H1 (cell line): ENCODE data around the gene ZGRF1. TPM values are rescaled to one million over a fixed set of nuclear protein-coding genes. Genes with fewer than 3 reads are reported as not detected.
A peak's percentile ranks its signal among the peaks of the same experiment; 100 is the strongest.

Experiments used
- CTCF ChIA-PET: fragments of 300-600 bp; sonication (Branson Sonifier 250); formaldehyde crosslinking; loops from one replicate; lab custom pipeline; 2021; ENCODE audit not compliant: partially characterized antibody; lab: Charles Lee
- POLR2A ChIA-PET: fragments of 300-600 bp; sonication (Branson Sonifier 250); formaldehyde crosslinking; loops from one replicate; lab custom pipeline; 2021; ENCODE audit warnings: inconsistent platforms; ENCODE audit not compliant: partially characterized antibody; lab: Charles Lee
- DNase-seq, 2 experiments: peaks; one replicate each; pipeline versions ENCODE4 v3.0.0 to v3.0.0-alpha.2; 2010 to 2022; ENCODE audit warnings: low spot score in 2 of 2, low read depth in 1 of 2, mixed read lengths in 1 of 2
- FAIRE-seq: peaks from 2 replicates; lab custom pipeline; 2011; peaks lifted over from hg19 to GRCh38; lab: Jason Lieb, UNC
- H2AFZ ChIP-seq: 2 replicates; pipeline ENCODE4 v1.8.1; 2012; ENCODE audit warnings: low read length, inconsistent platforms
- H2AK5ac ChIP-seq: 2 replicates; pipeline ENCODE4 v1.6.1; 2013; ENCODE audit warnings: low read depth, low read length
- H2BK120ac ChIP-seq: replicated peaks from 2 replicates; pipeline ENCODE3; 2013; ENCODE audit warnings: low read depth, low read length, inconsistent platforms
- H2BK12ac ChIP-seq: 2 replicates; pipeline ENCODE4 v1.6.1; 2013; ENCODE audit warnings: low read depth, low read length
- H2BK15ac ChIP-seq: 2 replicates; pipeline ENCODE4 v1.6.1; 2013; ENCODE audit warnings: low read length
- H2BK20ac ChIP-seq: 2 replicates; pipeline ENCODE4 v1.6.1; 2013; ENCODE audit warnings: low read length
- H2BK5ac ChIP-seq: 2 replicates; pipeline ENCODE4 v1.6.1; 2013; ENCODE audit warnings: low read depth, low read length
- H3K14ac ChIP-seq: 2 replicates; pipeline ENCODE4 v1.6.1; 2013; ENCODE audit warnings: inconsistent platforms; ENCODE audit not compliant: insufficient read length
- H3K18ac ChIP-seq: 2 replicates; pipeline ENCODE4 v1.6.1; 2013; ENCODE audit warnings: low read length; ENCODE audit errors: extremely low read depth
- H3K23ac ChIP-seq: 2 replicates; pipeline ENCODE4 v1.6.1; 2013; ENCODE audit warnings: inconsistent platforms; ENCODE audit not compliant: insufficient read length
- H3K23me2 ChIP-seq: 2 replicates; pipeline ENCODE4 v1.6.1; 2013; ENCODE audit warnings: low read depth, low read length
- H3K27ac ChIP-seq: 2 replicates; pipeline ENCODE4 v1.6.1; 2011; ENCODE audit warnings: low read depth, low read length, inconsistent platforms
- H3K27me3 ChIP-seq, 4 experiments: replicated peaks in 1 of 4; 1 replicate in 1 of 4; 2 replicates in 3 of 4; pipeline versions ENCODE4 v1.6.1 to v1.8.1; 2011 to 2013; ENCODE audit warnings: low read length in 3 of 4, mild to moderate bottlenecking in 3 of 4, inconsistent platforms in 2 of 4, mixed read lengths in 2 of 4, moderate library complexity in 1 of 4; ENCODE audit not compliant: control insufficient read depth in 3 of 4, insufficient read depth in 3 of 4; ENCODE audit errors: extremely low read depth in 1 of 4
- H3K36me3 ChIP-seq, 4 experiments: 2 replicates each; pipeline versions ENCODE4 v1.6.1 to v1.8.1; 2011 to 2013; ENCODE audit warnings: mild to moderate bottlenecking in 4 of 4, low read length in 3 of 4, moderate library complexity in 2 of 4, control low read depth in 1 of 4, inconsistent platforms in 1 of 4; ENCODE audit not compliant: insufficient read depth in 4 of 4, control insufficient read depth in 2 of 4
- H3K4ac ChIP-seq: replicated peaks from 2 replicates; pipeline ENCODE3; 2013; ENCODE audit warnings: low read length, low read depth, mixed read lengths, inconsistent platforms; ENCODE audit not compliant: insufficient read length
- H3K4me1 ChIP-seq, 4 experiments: replicated peaks in 1 of 4; 1 replicate in 1 of 4; 2 replicates in 3 of 4; pipeline versions ENCODE4 v1.6.1 to v1.8.1; 2011 to 2013; ENCODE audit warnings: low read length in 3 of 4, inconsistent platforms in 2 of 4, mixed read lengths in 1 of 4; ENCODE audit not compliant: insufficient read depth in 4 of 4, control insufficient read depth in 3 of 4
- H3K4me2 ChIP-seq, 2 experiments: 2 replicates each; pipeline versions ENCODE4 v1.6.1 to v1.8.1; 2011 to 2013; ENCODE audit warnings: low read depth in 2 of 2, low read length in 2 of 2, control low read depth in 1 of 2, inconsistent platforms in 1 of 2, mild to moderate bottlenecking in 1 of 2; ENCODE audit not compliant: insufficient read depth in 1 of 2
- H3K4me3 ChIP-seq, 4 experiments: fragments of 200-600, 300-600 bp in 1 of 4; sonication (generic), shearing (Covaris generic), sonication (Bioruptor Twin) in 1 of 4; 2 replicates each; pipeline versions ENCODE4 v1.5.1 to v1.8.1; 2011 to 2016; ENCODE audit warnings: low read length in 4 of 4, low read depth in 3 of 4, control low read depth in 2 of 4, inconsistent platforms in 2 of 4, mild to moderate bottlenecking in 2 of 4, mixed read lengths in 1 of 4, moderate library complexity in 1 of 4; ENCODE audit not compliant: insufficient read depth in 2 of 4; ENCODE audit errors: extremely low read depth in 1 of 4
- H3K56ac ChIP-seq: replicated peaks from 2 replicates; pipeline ENCODE3; 2013; ENCODE audit warnings: low read depth, mild to moderate bottlenecking, mixed read lengths, low read length, inconsistent platforms; ENCODE audit not compliant: insufficient read length
- H3K79me1 ChIP-seq: 2 replicates; pipeline ENCODE4 v1.6.1; 2013; ENCODE audit warnings: low read depth, low read length, control low read depth
- H3K79me2 ChIP-seq, 2 experiments: 2 replicates each; pipeline versions ENCODE4 v1.6.1 to v1.8.1; 2012 to 2013; ENCODE audit warnings: low read length in 2 of 2, mild to moderate bottlenecking in 2 of 2, inconsistent platforms in 1 of 2; ENCODE audit not compliant: insufficient read depth in 2 of 2, control insufficient read depth in 1 of 2
- H3K9ac ChIP-seq, 4 experiments: replicated peaks in 1 of 4; 1 replicate in 1 of 4; 2 replicates in 3 of 4; pipeline versions ENCODE4 v1.6.1 to v1.8.1; 2011 to 2013; ENCODE audit warnings: low read depth in 3 of 4, low read length in 3 of 4, control low read depth in 2 of 4, mild to moderate bottlenecking in 2 of 4, moderate library complexity in 2 of 4, inconsistent platforms in 1 of 4; ENCODE audit errors: extremely low read depth in 1 of 4
- H3K9me3 ChIP-seq, 2 experiments: 2 replicates each; pipeline versions ENCODE4 v1.6.1 to v1.8.1; 2012 to 2013; ENCODE audit warnings: mild to moderate bottlenecking in 2 of 2, moderate library complexity in 2 of 2, control low read depth in 1 of 2, inconsistent platforms in 1 of 2, low read depth in 1 of 2, low read length in 1 of 2, mixed read lengths in 1 of 2; ENCODE audit not compliant: insufficient read depth in 2 of 2
- H4K20me1 ChIP-seq, 2 experiments: replicated peaks in 1 of 2; 2 replicates each; pipeline versions ENCODE3 to v1.8.1; 2011 to 2013; ENCODE audit warnings: inconsistent platforms in 2 of 2, low read length in 2 of 2, mild to moderate bottlenecking in 1 of 2; ENCODE audit not compliant: insufficient read depth in 2 of 2, control insufficient read depth in 1 of 2
- H4K5ac ChIP-seq: 2 replicates; pipeline ENCODE4 v1.6.1; 2013; ENCODE audit warnings: low read length, low read depth, mixed read lengths, inconsistent platforms; ENCODE audit not compliant: insufficient read length
- H4K8ac ChIP-seq: 2 replicates; pipeline ENCODE4 v1.8.0; 2013; ENCODE audit warnings: mild to moderate bottlenecking, moderate library complexity, low read length, inconsistent platforms; ENCODE audit not compliant: insufficient read depth; ENCODE audit errors: extremely low read depth
- H4K91ac ChIP-seq: replicated peaks from 2 replicates; pipeline ENCODE3; 2013; ENCODE audit warnings: low read length, mixed read lengths, inconsistent platforms; ENCODE audit not compliant: insufficient read length
- BCL11A ChIP-seq, 2 experiments: IDR thresholded peaks; one replicate each; pipeline ENCODE4 v1.6.1; 2011; ENCODE audit warnings: low read depth in 2 of 2, low read length in 2 of 2, mild to moderate bottlenecking in 2 of 2
- CHD1 ChIP-seq: IDR thresholded peaks from 2 replicates; pipeline ENCODE4 v1.6.1; 2012; ENCODE audit warnings: low read depth, low read length, improper control_type of control experiment
- CHD2 ChIP-seq: IDR thresholded peaks from 2 replicates; pipeline ENCODE4 v1.6.1; 2012; ENCODE audit warnings: low read length, improper control_type of control experiment
- EP300 ChIP-seq, 2 experiments: IDR thresholded peaks; 1 replicate in 1 of 2; 2 replicates in 1 of 2; pipeline ENCODE4 v1.6.1; 2011 to 2012; ENCODE audit warnings: low read depth in 2 of 2, low read length in 2 of 2, mild to moderate bottlenecking in 2 of 2, borderline replicate concordance in 1 of 2, inconsistent platforms in 1 of 2, moderate library complexity in 1 of 2
- EZH2 ChIP-seq: fragments of 200-600 bp; sonication (generic); IDR thresholded peaks from 2 replicates; pipeline ENCODE4 v1.7.1; 2012; ENCODE audit warnings: low read depth, mild to moderate bottlenecking, moderate library complexity, low read length, inconsistent platforms; ENCODE audit not compliant: severe bottlenecking
- KDM1A ChIP-seq: fragments of 200-600, 300-600 bp; sonication (generic); IDR thresholded peaks from 2 replicates; pipeline ENCODE4 v1.7.1; 2016; ENCODE audit warnings: mild to moderate bottlenecking, low read length, borderline replicate concordance
- MAX ChIP-seq: IDR thresholded peaks from 2 replicates; pipeline ENCODE4 v1.6.1; 2012; ENCODE audit warnings: inconsistent platforms
- NANOG ChIP-seq: IDR thresholded peaks from 2 replicates; pipeline ENCODE4 v1.6.1; 2011; ENCODE audit warnings: low read length, low read depth, mild to moderate bottlenecking, inconsistent platforms; ENCODE audit not compliant: insufficient read depth, poor library complexity, severe bottlenecking
- SP4 ChIP-seq: IDR thresholded peaks from 2 replicates; pipeline ENCODE4 v1.6.1; 2012; ENCODE audit warnings: low read length, inconsistent platforms
- USF2 ChIP-seq: IDR thresholded peaks from 2 replicates; pipeline ENCODE4 v1.6.1; 2011; ENCODE audit warnings: low read length, improper control_type of control experiment
- YY1 ChIP-seq: IDR thresholded peaks from 2 replicates; pipeline ENCODE4 v1.6.1; 2011; ENCODE audit warnings: low read depth, mild to moderate bottlenecking, low read length
- WGBS, 2 experiments: shearing (Covaris generic) in 1 of 2; methylation state at CpG; one replicate each; pipeline versions ENCODE4 v1.1.6 to v1.1.7; 2013 to 2015; ENCODE audit warnings: low lambda C conversion rate in 2 of 2, mixed read lengths in 2 of 2, inconsistent platforms in 1 of 2, low coverage in 1 of 2, missing lambda C conversion rate in 1 of 2; ENCODE audit not compliant: insufficient replicate concordance in 2 of 2, insufficient coverage in 1 of 2, insufficient read length in 1 of 2; ENCODE audit errors: extremely low coverage in 1 of 2, missing lambda C conversion rate in 1 of 2; 5-methylcytosine and 5-hydroxymethylcytosine counted together
- polyA plus RNA-seq, 7 experiments: library from polyadenylated mRNA; depleted of rRNA in 3 of 7; stranded (reverse) in 5 of 7; unstranded in 2 of 7; fragments of >200 nt in 5 of 7; fragments of 200-250 nt in 2 of 7; gene quantifications; 1 replicate in 5 of 7; 2 replicates in 1 of 7; 4 replicates in 1 of 7; pipeline versions ENCODE4 v1.2.1 to v1.2.3, GENCODE V29; 2011 to 2013; ENCODE audit warnings: missing spikeins in 2 of 7, mixed read lengths in 2 of 7
- total RNA-seq: library from RNA; stranded (reverse); fragmentation: NEBNext Ultra II Directional; extraction: Animal tissue kit (Norgen Biotek cat#: 25700); gene quantifications from 2 replicates; pipeline ENCODE4 v1.2.1, GENCODE V29; 2021

ZGRF1 gene
- total and polyA plus RNA-seq, 2 of the 8 experiments (the other 6 are each of a cell fraction or from before 2014, with no cell fraction given), result 12.0 to 44.6 TPM

- no peak for FAIRE-seq
- Histone ChIP-seq H3K9me3 (no peaks in the 10 kb centered on the region), H3K79me2 (no peaks in the 10 kb centered on the region), H2BK120ac (no peak overlapping the region), H2AFZ (no peak overlapping the region), H3K36me3 (peaks cover 0 to 4% (median 0%) of the 10 kb centered on the region in 4 experiments; a peak in 1 of 8 replicates), H3K14ac (no peak overlapping the region), H3K4me3 (peak overlapping the region; percentile 30 to 59 (median 36); a peak in 7 of 8 replicates), H4K20me1 (peaks cover 5 to 30% of the 10 kb centered on the region in 2 experiments), H2BK20ac (no peak overlapping the region), H3K23me2 (peaks cover 18% of the 10 kb centered on the region; the same call in 1 of the 2 replicates), H3K4ac (no peak overlapping the region), H3K79me1 (no peaks in the 10 kb centered on the region), H3K4me1 (peaks cover 9 to 32% (median 18%) of the 10 kb centered on the region in 4 experiments), H3K27ac (no peak overlapping the region), H2BK12ac (no peak overlapping the region; the same call in 1 of the 2 replicates), H4K8ac (0 out of 2 replicates have a peak overlapping the region, but pooled peaks have one; percentile 16), H4K91ac (no peak overlapping the region), H3K56ac (no peak overlapping the region), H3K4me2 (peak overlapping the region; percentile 90 to 96), H2BK5ac (no peak overlapping the region; the same call in 1 of the 2 replicates), H2AK5ac (no peak overlapping the region), H3K18ac (no peak overlapping the region; the same call in 1 of the 2 replicates), H4K5ac (no peak overlapping the region), H3K9ac (no peak overlapping the region), H3K27me3 (peaks cover 87 to 100% (median 95%) of the 10 kb centered on the region in 4 experiments), H3K23ac (no peak overlapping the region), H2BK15ac (no peak overlapping the region)
- POLR2A ChIA-PET, result interaction anchor here (1.4 kb wide), 1 partner anchor 8 kb away, joined by 4 read pairs; no protein-coding TSS in a partner anchor
- 1% methylated on average over 43 of the region's 52 CpGs; no CpG with 5 or more reads in 1 of the 2 experiments for WGBS, 2 experiments
- CTCF ChIA-PET, result interaction anchor here (0.6 to 4.1 kb wide), 7 partner anchors 8 to 187 kb away, joined by 3 to 24 read pairs (median 4); no protein-coding TSS in a partner anchor
- DNase-seq, result peak in 1 of 2 experiments; percentile 75
- TF ChIP-seq CHD2, result no peak
- no peak for TF ChIP-seq BCL11A (IDR thresholded peaks at IDR 0.05; ENCODE audit: low read depth in 2 of 2, low read length in 2 of 2)
- no peak for TF ChIP-seq CHD1
- peak; percentile 18; the same call in 1 of the 2 replicates for TF ChIP-seq KDM1A
- TF ChIP-seq EZH2, result peak; percentile 72
- no peak for TF ChIP-seq NANOG
- TF ChIP-seq EP300 (IDR thresholded peaks at IDR 0.05; ENCODE audit: borderline replicate concordance in 1 of 2, low read depth in 2 of 2, low read length in 2 of 2), result no peak
- TF ChIP-seq USF2, result no peak
- TF ChIP-seq MAX, result peak; percentile 61
- no peak for TF ChIP-seq YY1
- no peak for TF ChIP-seq SP4
Measured at GRCh38 chr4:112514647-112515197, 122.0 kb downstream of the ZGRF1 start.
